Measurements from ENCODE around the gene MLPH. TPM values are rescaled to one million over a fixed set of nuclear protein-coding genes. Genes with fewer than 3 reads are reported as not detected.

Gene MLPH
- total and polyA plus RNA-seq, 10 donors = 0.09 to 1.4 (median 0.35) TPM; not detected in 3

- Histone ChIP-seq H3K4me1 (no peaks in the 10 kb centered on the region), H3K4me3 (no peak overlapping the region), H3K9me3 (peaks cover 0 to 27% (median 16%) of the 10 kb centered on the region in 8 donors), H3K27me3 (replicated peaks in 1 of 7) (peaks cover 0 to 39% (median 0%) of the 10 kb centered on the region in 7 donors), H3K27ac (no peak overlapping the region), H3K36me3 (no peaks in the 10 kb centered on the region)
- TF ChIP-seq POLR2AphosphoS5 (IDR thresholded peaks at IDR 0.05) = no peak
- TF ChIP-seq POLR2A (IDR thresholded peaks at IDR 0.05) = no peak
- TF ChIP-seq, protein P1, sequence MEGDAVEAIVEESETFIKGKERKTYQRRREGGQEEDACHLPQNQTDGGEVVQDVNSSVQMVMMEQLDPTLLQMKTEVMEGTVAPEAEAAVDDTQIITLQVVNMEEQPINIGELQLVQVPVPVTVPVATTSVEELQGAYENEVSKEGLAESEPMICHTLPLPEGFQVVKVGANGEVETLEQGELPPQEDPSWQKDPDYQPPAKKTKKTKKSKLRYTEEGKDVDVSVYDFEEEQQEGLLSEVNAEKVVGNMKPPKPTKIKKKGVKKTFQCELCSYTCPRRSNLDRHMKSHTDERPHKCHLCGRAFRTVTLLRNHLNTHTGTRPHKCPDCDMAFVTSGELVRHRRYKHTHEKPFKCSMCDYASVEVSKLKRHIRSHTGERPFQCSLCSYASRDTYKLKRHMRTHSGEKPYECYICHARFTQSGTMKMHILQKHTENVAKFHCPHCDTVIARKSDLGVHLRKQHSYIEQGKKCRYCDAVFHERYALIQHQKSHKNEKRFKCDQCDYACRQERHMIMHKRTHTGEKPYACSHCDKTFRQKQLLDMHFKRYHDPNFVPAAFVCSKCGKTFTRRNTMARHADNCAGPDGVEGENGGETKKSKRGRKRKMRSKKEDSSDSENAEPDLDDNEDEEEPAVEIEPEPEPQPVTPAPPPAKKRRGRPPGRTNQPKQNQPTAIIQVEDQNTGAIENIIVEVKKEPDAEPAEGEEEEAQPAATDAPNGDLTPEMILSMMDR (IDR thresholded peaks at IDR 0.05 in 8 of 11, conservative IDR thresholded peaks at IDR 0.05 in 3 of 11) = no peak
- DNase-seq = peak; percentile 70
- intact Hi-C loops (cut with DNase I; ENCODE audit: low total_unique reads) = no loop called here
- 85 to 93% (median 87%) methylated on average over 9 to 16 of the region's 16 CpGs for WGBS, 5 donors
These were observed 64.1 kb downstream of the MLPH start for GRCh38 chr2:237551071-237551574.

DNA sequence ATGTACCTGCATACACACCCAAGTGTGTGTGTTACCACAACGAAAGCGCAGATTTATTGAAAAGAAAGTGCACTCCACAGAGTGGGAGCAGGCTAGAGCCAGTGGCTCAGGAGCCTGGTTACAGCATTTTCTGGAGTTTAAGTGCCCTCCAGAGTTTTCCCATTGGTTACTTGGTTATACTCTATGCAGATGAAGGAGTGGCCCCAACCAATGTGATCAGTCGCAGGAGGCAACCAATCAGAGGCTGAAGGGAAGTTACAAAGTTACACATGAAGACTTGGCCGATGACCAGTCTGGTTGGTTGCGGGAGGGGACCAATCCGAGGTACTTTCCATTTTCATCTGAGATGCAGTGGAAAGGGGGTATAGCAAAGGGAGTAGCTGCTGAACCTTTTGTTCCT lies 65.9 kb downstream of the MLPH start:
- Histone ChIP-seq H3K9me3 (peaks cover 0 to 33% (median 20%) of the 10 kb centered on the region in 8 donors), H3K4me1 (no peaks in the 10 kb centered on the region), H3K27me3 (replicated peaks in 1 of 7) (peaks cover 0 to 38% (median 0%) of the 10 kb centered on the region in 7 donors), H3K36me3 (no peaks in the 10 kb centered on the region), H3K4me3 (no peak overlapping the region), H3K27ac (no peak overlapping the region)
- TF ChIP-seq POLR2A (IDR thresholded peaks at IDR 0.05) = no peak
- TF ChIP-seq, protein P1 (IDR thresholded peaks at IDR 0.05 in 8 of 11, conservative IDR thresholded peaks at IDR 0.05 in 3 of 11) = no peak
- no peak for TF ChIP-seq POLR2AphosphoS5 (IDR thresholded peaks at IDR 0.05)
- 70 to 92% (median 89%) methylated on average over 6 of the region's 6 CpGs for WGBS, 5 donors
- DNase-seq = peak; percentile 22
- intact Hi-C loops (cut with DNase I; ENCODE audit: low total_unique reads) = no loop called here

GRCh38 chr2:237553948-237554347 lies 66.9 kb downstream of the MLPH start:
- Histone ChIP-seq H3K36me3 (no peaks in the 10 kb centered on the region), H3K27me3 (replicated peaks in 1 of 7) (peaks cover 0 to 37% (median 0%) of the 10 kb centered on the region in 7 donors), H3K4me3 (no peak overlapping the region), H3K9me3 (peaks cover 0 to 33% (median 20%) of the 10 kb centered on the region in 8 donors), H3K27ac (no peak overlapping the region), H3K4me1 (no peaks in the 10 kb centered on the region)
- DNase-seq = peak; percentile 17
- intact Hi-C loops (cut with DNase I; ENCODE audit: low total_unique reads) = no loop called here
- WGBS, 5 donors = 72 to 88% (median 84%) methylated on average over 7 of the region's 7 CpGs
- TF ChIP-seq, protein P1 (IDR thresholded peaks at IDR 0.05 in 8 of 11, conservative IDR thresholded peaks at IDR 0.05 in 3 of 11) = no peak
- no peak for TF ChIP-seq POLR2AphosphoS5 (IDR thresholded peaks at IDR 0.05)
- TF ChIP-seq POLR2A (IDR thresholded peaks at IDR 0.05) = no peak

GRCh38 chr2:237555560-237555959 lies 68.5 kb downstream of the MLPH start:
- Histone ChIP-seq H3K36me3 (no peaks in the 10 kb centered on the region), H3K27ac (no peak overlapping the region), H3K4me3 (no peak overlapping the region), H3K4me1 (no peaks in the 10 kb centered on the region), H3K27me3 (replicated peaks in 1 of 7) (peaks cover 0 to 33% (median 0%) of the 10 kb centered on the region in 7 donors), H3K9me3 (peaks cover 0 to 33% (median 20%) of the 10 kb centered on the region in 8 donors)
- intact Hi-C loops (cut with DNase I; ENCODE audit: low total_unique reads) = no loop called here
- DNase-seq = no peak
- TF ChIP-seq POLR2AphosphoS5 (IDR thresholded peaks at IDR 0.05) = no peak
- no peak for TF ChIP-seq POLR2A (IDR thresholded peaks at IDR 0.05)
- TF ChIP-seq, protein P1 (IDR thresholded peaks at IDR 0.05 in 8 of 11, conservative IDR thresholded peaks at IDR 0.05 in 3 of 11) = no peak
- 93 to 97% (median 96%) methylated on average over 1 of the region's 1 CpG for WGBS, 5 donors
